Measurements from ENCODE around the gene APBB2. TPM values are rescaled to one million over a fixed set of nuclear protein-coding genes. Genes with fewer than 3 reads are reported as not detected.

APBB2 gene
- total RNA-seq, 2 donors from 2014 or later: 56.1 to 64.8 TPM

GRCh38 chr4:40808926-40809457 lies 405.4 kb downstream of the APBB2 start:
- no peaks in the 10 kb centered on the region for H3K9me3 Mint-ChIP-seq
- H3K4me3 Mint-ChIP-seq: no peak overlapping the region
- H3K36me3 Mint-ChIP-seq (ENCODE audit: low read depth): peaks cover under 1% of the 10 kb centered on the region
- Histone ChIP-seq H3K4me3 (ENCODE audit: low read length) (no peak overlapping the region), H3K4me1 (ENCODE audit: control insufficient read depth, insufficient read depth, low read length) (no peaks in the 10 kb centered on the region), H3K27ac (ENCODE audit: low read depth, low read length) (no peak overlapping the region), H3K27me3 (ENCODE audit: control insufficient read depth, insufficient read depth, low read length, poor library complexity, severe bottlenecking) (no peaks in the 10 kb centered on the region), H3K9ac (ENCODE audit: extremely low read depth, low read length, poor library complexity, severe bottlenecking) (no peak overlapping the region), H3K36me3 (ENCODE audit: control insufficient read depth, insufficient read depth, low read length) (peaks cover 15% of the 10 kb centered on the region), H3K9me3 (ENCODE audit: control insufficient read depth, low read length) (no peaks in the 10 kb centered on the region)
- DNase-seq: peak; percentile 61
- 78 to 82% methylated on average over 7 of the region's 8 CpGs for WGBS, 2 experiments (ENCODE audit: insufficient coverage in 1 of 2, insufficient read length in 1 of 2)
- peaks cover 5% of the 10 kb centered on the region for H3K4me1 Mint-ChIP-seq
- TF ChIP-seq CTCF (conservative IDR thresholded peaks at IDR 0.05): peak; percentile 32
- no peaks in the 10 kb centered on the region for H3K27me3 Mint-ChIP-seq (ENCODE audit: insufficient read depth)
- H3K27ac Mint-ChIP-seq: peak overlapping the region; percentile 72

GRCh38 chr4:40804598-40804997 lies 409.7 kb downstream of the APBB2 start:
- DNase-seq: no peak
- H3K36me3 ChIP-seq (ENCODE audit: control insufficient read depth, insufficient read depth, low read length): no peaks in the 10 kb centered on the region
- H3K9ac ChIP-seq (ENCODE audit: extremely low read depth, low read length, poor library complexity, severe bottlenecking): no peak overlapping the region
- H3K4me3 Mint-ChIP-seq: no peak overlapping the region
- TF ChIP-seq CTCF (conservative IDR thresholded peaks at IDR 0.05): no peak
- H3K4me1 Mint-ChIP-seq: peaks cover 5% of the 10 kb centered on the region
- H3K36me3 Mint-ChIP-seq (ENCODE audit: low read depth): no peaks in the 10 kb centered on the region
- WGBS, 2 experiments (ENCODE audit: insufficient coverage in 1 of 2, insufficient read length in 1 of 2): 80 to 94% methylated on average over 2 of the region's 2 CpGs
- H3K27me3 ChIP-seq (ENCODE audit: control insufficient read depth, insufficient read depth, low read length, poor library complexity, severe bottlenecking): no peaks in the 10 kb centered on the region
- H3K4me1 ChIP-seq (ENCODE audit: control insufficient read depth, insufficient read depth, low read length): no peaks in the 10 kb centered on the region
- no peak overlapping the region for H3K27ac ChIP-seq (ENCODE audit: low read depth, low read length)
- no peaks in the 10 kb centered on the region for H3K9me3 ChIP-seq (ENCODE audit: control insufficient read depth, low read length)
- H3K4me3 ChIP-seq (ENCODE audit: low read length): no peak overlapping the region
- H3K27me3 Mint-ChIP-seq (ENCODE audit: insufficient read depth): no peaks in the 10 kb centered on the region
- no peaks in the 10 kb centered on the region for H3K9me3 Mint-ChIP-seq
- no peak overlapping the region for H3K27ac Mint-ChIP-seq

- DNase-seq: no peak
- H3K36me3 Mint-ChIP-seq (ENCODE audit: low read depth): no peaks in the 10 kb centered on the region
- no peak for TF ChIP-seq CTCF (conservative IDR thresholded peaks at IDR 0.05)
- H3K9me3 Mint-ChIP-seq: no peaks in the 10 kb centered on the region
- Histone ChIP-seq H3K4me3 (ENCODE audit: low read length) (no peak overlapping the region), H3K36me3 (ENCODE audit: control insufficient read depth, insufficient read depth, low read length) (no peaks in the 10 kb centered on the region), H3K27me3 (ENCODE audit: control insufficient read depth, insufficient read depth, low read length, poor library complexity, severe bottlenecking) (no peaks in the 10 kb centered on the region), H3K9me3 (ENCODE audit: control insufficient read depth, low read length) (no peaks in the 10 kb centered on the region), H3K9ac (ENCODE audit: extremely low read depth, low read length, poor library complexity, severe bottlenecking) (no peak overlapping the region), H3K27ac (ENCODE audit: low read depth, low read length) (no peak overlapping the region), H3K4me1 (ENCODE audit: control insufficient read depth, insufficient read depth, low read length) (no peaks in the 10 kb centered on the region)
- 94 to 98% methylated on average over 2 to 3 of the region's 3 CpGs for WGBS, 2 experiments (ENCODE audit: insufficient coverage in 1 of 2, insufficient read length in 1 of 2)
- no peak overlapping the region for H3K27ac Mint-ChIP-seq
- no peak overlapping the region for H3K4me3 Mint-ChIP-seq
- H3K4me1 Mint-ChIP-seq: no peaks in the 10 kb centered on the region
- H3K27me3 Mint-ChIP-seq (ENCODE audit: insufficient read depth): no peaks in the 10 kb centered on the region
Measured at GRCh38 chr4:40800064-40800463, 414.3 kb downstream of the APBB2 start.

Measured in endodermal cell (in vitro differentiated cells).